ENCODE data around the gene INTU. TPM values are rescaled to one million over a fixed set of nuclear protein-coding genes. Genes with fewer than 3 reads are reported as not detected.

INTU gene
- total RNA-seq, 1 experiment from 2014 or later: 10.7 TPM

GRCh38 chr4:127698789-127699200 is 66.0 kb downstream of the INTU start:
- no peak overlapping the region for H2BK15ac ChIP-seq (ENCODE audit: low read depth, low read length)
- peaks cover 0 to 5% of the 10 kb centered on the region in 2 experiments; a peak in 3 of 5 replicates for H3K9me3 Mint-ChIP-seq
- no peak overlapping the region for H3K4ac ChIP-seq (ENCODE audit: low read depth, low read length)
- WGBS (ENCODE audit: extremely low coverage, insufficient read length, low lambda C conversion rate): no CpG with 5 or more reads among the region's 4 CpGs
- H3K4me2 ChIP-seq (ENCODE audit: insufficient read depth, insufficient read length, low read length): no peak overlapping the region
- H3K27ac Mint-ChIP-seq: no peak overlapping the region
- H3K56ac ChIP-seq (ENCODE audit: insufficient read length, low read depth, low read length): no peak overlapping the region
- H3K79me2 ChIP-seq (ENCODE audit: insufficient read depth, low read length): no peaks in the 10 kb centered on the region
- H3K79me1 ChIP-seq (ENCODE audit: insufficient read depth, low read depth, low read length, poor library complexity, severe bottlenecking): no peaks in the 10 kb centered on the region
- H2AFZ ChIP-seq (ENCODE audit: low read length): no peak overlapping the region
- no peak overlapping the region for H2AK5ac ChIP-seq (ENCODE audit: insufficient read length, low read length)
- TF ChIP-seq CTCF (conservative IDR thresholded peaks at IDR 0.05): no peak
- no peak overlapping the region for H3K4me3 Mint-ChIP-seq
- no peak overlapping the region for H3T11ph ChIP-seq (ENCODE audit: low read length)
- no peak overlapping the region for H2BK5ac ChIP-seq (ENCODE audit: insufficient read length, low read length)
- no peak overlapping the region for H3K27ac ChIP-seq (ENCODE audit: insufficient read length, low read depth, low read length)
- H3K18ac ChIP-seq (ENCODE audit: insufficient read length, low read depth, low read length): no peak overlapping the region
- H4K20me1 ChIP-seq (ENCODE audit: control insufficient read depth, insufficient read depth, insufficient read length): no peaks in the 10 kb centered on the region
- DNase-seq: no peak
- H3K36me3 Mint-ChIP-seq (ENCODE audit: insufficient read depth in 1 of 3, low read depth in 3 of 3): peaks cover 9 to 17% (median 15%) of the 10 kb centered on the region in 3 experiments
- H3K9me3 ChIP-seq (ENCODE audit: control insufficient read depth, low read depth, low read length): no peaks in the 10 kb centered on the region
- H3K27me3 ChIP-seq (ENCODE audit: insufficient read depth, low read length): no peaks in the 10 kb centered on the region
- H3K9ac ChIP-seq (ENCODE audit: extremely low read depth, insufficient read length, low read length): no peak overlapping the region
- no peak overlapping the region for H2BK12ac ChIP-seq (ENCODE audit: insufficient read length, low read depth, low read length)
- no peaks in the 10 kb centered on the region for H3K4me1 Mint-ChIP-seq
- no peaks in the 10 kb centered on the region for H3K23me2 ChIP-seq (ENCODE audit: insufficient read length, low read depth, low read length, poor library complexity, severe bottlenecking)
- H4K5ac ChIP-seq (ENCODE audit: insufficient read length, low read depth, low read length): no peak overlapping the region
- no peak overlapping the region for H4K91ac ChIP-seq (ENCODE audit: insufficient read length, low read depth, low read length)
- H3K4me1 ChIP-seq (ENCODE audit: insufficient read depth, low read length): no peaks in the 10 kb centered on the region
- H3K27me3 Mint-ChIP-seq (ENCODE audit: low read depth): no peaks in the 10 kb centered on the region
- no peak overlapping the region for H4K8ac ChIP-seq (replicated peaks; ENCODE audit: insufficient read length, low read depth, low read length)
- H2BK20ac ChIP-seq (ENCODE audit: low read depth, low read length, poor library complexity, severe bottlenecking): no peak overlapping the region
- H2BK120ac ChIP-seq (ENCODE audit: low read depth, low read length, poor library complexity, severe bottlenecking): no peak overlapping the region
- no peak overlapping the region for H3K23ac ChIP-seq (ENCODE audit: insufficient read length, low read depth, low read length)
- no peak overlapping the region for H3K14ac ChIP-seq (ENCODE audit: insufficient read depth, low read length)

Data from H9 (cell line).